Measurements from ENCODE around the gene PLSCR3.

Gene PLSCR3

GRCh38 chr17:7384489-7385081 is 9.7 kb downstream of the PLSCR3 start:
- no peak for TF ChIP-seq CTCF (IDR thresholded peaks at IDR 0.05; ENCODE audit: low read depth, low read length)

GRCh38 chr17:7383742-7384488 is 10.4 kb downstream of the PLSCR3 start:
- peak overlapping the region; percentile 51 for H3K4me3 ChIP-seq (ENCODE audit: low read depth, low read length)
- TF ChIP-seq CTCF (IDR thresholded peaks at IDR 0.05; ENCODE audit: low read depth, low read length), result no peak

More at GRCh38 chr17:7384489-7385081, 9.7 kb downstream of the PLSCR3 start:
- peak overlapping the region; percentile 51 for H3K4me3 ChIP-seq (ENCODE audit: low read depth, low read length)

GRCh38 chr17:7383371-7383741 is 11.0 kb downstream of the PLSCR3 start:
- H3K4me3 ChIP-seq (ENCODE audit: low read depth, low read length), result no peak overlapping the region

GRCh38 chr17:7382901-7383300 is 11.4 kb downstream of the PLSCR3 start:
- H3K4me3 ChIP-seq (ENCODE audit: low read depth, low read length), result no peak overlapping the region
- TF ChIP-seq CTCF (IDR thresholded peaks at IDR 0.05; ENCODE audit: low read depth, low read length), result no peak

More at GRCh38 chr17:7383371-7383741, 11.0 kb downstream of the PLSCR3 start:
- no peak for TF ChIP-seq CTCF (IDR thresholded peaks at IDR 0.05; ENCODE audit: low read depth, low read length)

GRCh38 chr17:7380855-7381683 is 13.3 kb downstream of the PLSCR3 start, which contains the start of gene TNK1:
Gene TNK1 (plus strand): TSS chr17:7381089. CDS start chr17:7382927, 1,838 bp downstream.
- H3K4me3 ChIP-seq (ENCODE audit: low read depth, low read length), result no peak within 1 kb of the TSS
- TF ChIP-seq CTCF (IDR thresholded peaks at IDR 0.05; ENCODE audit: low read depth, low read length), result no peak

GRCh38 chr17:7380321-7380720 is 14.0 kb downstream of the PLSCR3 start:
- no peak for TF ChIP-seq CTCF (IDR thresholded peaks at IDR 0.05; ENCODE audit: low read depth, low read length)
- no peak overlapping the region for H3K4me3 ChIP-seq (ENCODE audit: low read depth, low read length)

Data from WI38 (cell line).